Measurements from ENCODE around the gene TGFBR2. TPM values are rescaled to one million over a fixed set of nuclear protein-coding genes. Genes with fewer than 3 reads are reported as not detected.

TGFBR2 gene
- total RNA-seq, 1 donor from 2014 or later = 329 TPM

DNA sequence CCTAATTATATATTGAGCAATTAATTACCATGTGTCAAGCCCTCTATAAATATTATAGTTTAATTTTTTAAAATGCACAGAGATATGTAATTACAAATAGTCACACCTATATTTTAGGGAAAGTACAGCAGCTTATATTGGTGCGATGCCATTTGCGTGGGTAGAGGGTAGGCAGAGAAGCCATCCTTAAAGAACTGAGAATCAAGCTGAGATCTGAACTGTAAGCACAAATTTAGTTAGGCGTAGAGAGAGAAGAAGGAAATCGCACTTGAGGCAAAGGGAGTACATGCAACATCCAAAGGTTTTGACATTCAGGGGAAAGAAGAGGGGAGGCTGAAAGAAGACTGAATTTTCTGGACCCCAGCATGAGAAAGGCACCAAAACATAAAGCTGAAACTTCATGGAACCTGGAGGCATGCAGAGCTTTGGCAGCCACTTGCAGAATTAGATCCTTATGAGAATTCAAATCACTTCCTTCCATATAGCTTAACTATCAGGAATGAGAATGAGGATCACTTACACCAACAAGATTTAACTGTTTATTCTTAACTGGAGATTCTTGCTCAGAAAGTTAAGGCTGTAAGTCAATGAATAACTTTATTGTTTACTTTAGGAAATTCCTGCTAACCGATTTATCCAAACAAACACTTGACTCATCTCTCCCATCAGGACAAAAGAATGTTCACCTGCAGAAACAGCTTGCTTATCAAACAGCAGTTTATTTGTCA lies 114.3 kb downstream of the TGFBR2 start:
- no peak overlapping the region for H3K27ac ChIP-seq
- H3K36me3 ChIP-seq = no peaks in the 10 kb centered on the region
- TF ChIP-seq, protein P1, sequence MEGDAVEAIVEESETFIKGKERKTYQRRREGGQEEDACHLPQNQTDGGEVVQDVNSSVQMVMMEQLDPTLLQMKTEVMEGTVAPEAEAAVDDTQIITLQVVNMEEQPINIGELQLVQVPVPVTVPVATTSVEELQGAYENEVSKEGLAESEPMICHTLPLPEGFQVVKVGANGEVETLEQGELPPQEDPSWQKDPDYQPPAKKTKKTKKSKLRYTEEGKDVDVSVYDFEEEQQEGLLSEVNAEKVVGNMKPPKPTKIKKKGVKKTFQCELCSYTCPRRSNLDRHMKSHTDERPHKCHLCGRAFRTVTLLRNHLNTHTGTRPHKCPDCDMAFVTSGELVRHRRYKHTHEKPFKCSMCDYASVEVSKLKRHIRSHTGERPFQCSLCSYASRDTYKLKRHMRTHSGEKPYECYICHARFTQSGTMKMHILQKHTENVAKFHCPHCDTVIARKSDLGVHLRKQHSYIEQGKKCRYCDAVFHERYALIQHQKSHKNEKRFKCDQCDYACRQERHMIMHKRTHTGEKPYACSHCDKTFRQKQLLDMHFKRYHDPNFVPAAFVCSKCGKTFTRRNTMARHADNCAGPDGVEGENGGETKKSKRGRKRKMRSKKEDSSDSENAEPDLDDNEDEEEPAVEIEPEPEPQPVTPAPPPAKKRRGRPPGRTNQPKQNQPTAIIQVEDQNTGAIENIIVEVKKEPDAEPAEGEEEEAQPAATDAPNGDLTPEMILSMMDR (IDR thresholded peaks at IDR 0.05) = no peak
- intact Hi-C loops (cut with DNase I) = no loop called here
- no peaks in the 10 kb centered on the region for H3K27me3 ChIP-seq
- no peak for ATAC-seq
- DNase-seq = no peak
- H3K4me3 ChIP-seq = no peak overlapping the region
- no peaks in the 10 kb centered on the region for H3K9me3 ChIP-seq
- H3K4me1 ChIP-seq = no peaks in the 10 kb centered on the region

DNA sequence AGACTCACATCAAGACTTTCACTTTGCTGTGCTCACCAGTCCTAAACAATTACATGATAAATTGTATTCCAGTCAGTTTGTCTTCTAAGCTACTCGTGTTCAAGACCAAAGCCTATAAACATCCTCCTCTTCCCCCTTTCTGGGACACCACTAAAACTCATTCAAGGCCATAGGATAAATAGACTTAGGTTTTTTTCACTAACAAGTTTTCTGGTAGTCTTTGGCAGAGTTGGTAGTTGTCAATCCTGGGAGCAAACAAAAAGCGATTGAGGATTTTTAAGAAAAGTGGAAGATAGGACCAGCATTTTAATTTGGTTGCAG lies 114.9 kb downstream of the TGFBR2 start:
- intact Hi-C loops (cut with DNase I) = no loop called here
- ATAC-seq (no peak), DNase-seq (no peak)
- H3K36me3 ChIP-seq = no peaks in the 10 kb centered on the region
- H3K4me1 ChIP-seq = no peaks in the 10 kb centered on the region
- no peaks in the 10 kb centered on the region for H3K9me3 ChIP-seq
- no peak overlapping the region for H3K4me3 ChIP-seq
- no peaks in the 10 kb centered on the region for H3K27me3 ChIP-seq
- no peak overlapping the region for H3K27ac ChIP-seq
- TF ChIP-seq, protein P1 (IDR thresholded peaks at IDR 0.05) = no peak

DNA sequence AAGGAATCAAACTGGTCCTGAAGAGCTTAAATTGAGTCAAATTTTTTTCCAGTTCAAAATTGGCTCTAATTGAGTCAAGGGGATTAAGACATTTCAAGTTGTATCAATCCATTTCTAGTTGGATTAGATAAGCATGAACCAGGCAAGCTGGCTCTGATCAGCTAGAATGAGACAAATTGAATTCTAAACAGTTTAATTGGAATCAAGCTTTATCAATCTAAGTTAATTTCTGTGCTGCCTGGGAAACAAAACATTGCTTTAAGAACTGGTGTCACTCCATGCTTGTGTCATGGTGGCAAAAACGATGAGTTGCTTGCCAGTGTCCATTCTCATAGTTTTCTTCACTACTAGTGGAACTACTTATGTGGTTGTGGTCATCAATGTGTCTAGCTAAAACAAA lies 116.8 kb downstream of the TGFBR2 start:
- intact Hi-C loops (cut with DNase I) = no loop called here
- no peaks in the 10 kb centered on the region for H3K36me3 ChIP-seq

DNA sequence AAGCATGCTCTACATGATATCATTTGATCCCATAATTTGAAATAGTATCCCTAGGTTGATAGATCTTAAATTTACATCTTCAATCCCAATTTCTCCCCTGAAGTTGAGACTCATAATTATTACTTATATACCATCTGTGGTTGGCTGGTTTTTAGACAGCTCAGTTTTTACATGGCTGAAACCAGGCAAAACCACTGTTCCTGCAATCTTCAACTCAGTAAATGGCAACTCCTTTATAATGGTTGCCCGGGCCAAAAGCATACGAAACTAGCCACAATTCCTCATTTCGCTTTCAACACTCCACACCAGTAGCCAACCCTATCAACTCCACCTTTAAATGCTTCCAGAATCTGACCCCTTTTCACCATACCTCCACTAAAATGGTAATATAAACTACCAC lies 118.5 kb downstream of the TGFBR2 start:
- intact Hi-C loops (cut with DNase I) = no loop called here
- Histone ChIP-seq H3K4me1 (no peaks in the 10 kb centered on the region), H3K27me3 (no peaks in the 10 kb centered on the region), H3K9me3 (no peaks in the 10 kb centered on the region), H3K36me3 (no peaks in the 10 kb centered on the region), H3K27ac (no peak overlapping the region), H3K4me3 (no peak overlapping the region)
- ATAC-seq (no peak), DNase-seq (no peak)
- TF ChIP-seq, protein P1 (IDR thresholded peaks at IDR 0.05) = no peak

More for the DNA sequence above, 116.8 kb downstream of the TGFBR2 start:
- H3K27me3 ChIP-seq = no peaks in the 10 kb centered on the region
- H3K27ac ChIP-seq = no peak overlapping the region
- H3K9me3 ChIP-seq = no peaks in the 10 kb centered on the region
- ATAC-seq (no peak), DNase-seq (no peak)
- no peaks in the 10 kb centered on the region for H3K4me1 ChIP-seq
- TF ChIP-seq, protein P1 (IDR thresholded peaks at IDR 0.05) = no peak
- no peak overlapping the region for H3K4me3 ChIP-seq

DNA sequence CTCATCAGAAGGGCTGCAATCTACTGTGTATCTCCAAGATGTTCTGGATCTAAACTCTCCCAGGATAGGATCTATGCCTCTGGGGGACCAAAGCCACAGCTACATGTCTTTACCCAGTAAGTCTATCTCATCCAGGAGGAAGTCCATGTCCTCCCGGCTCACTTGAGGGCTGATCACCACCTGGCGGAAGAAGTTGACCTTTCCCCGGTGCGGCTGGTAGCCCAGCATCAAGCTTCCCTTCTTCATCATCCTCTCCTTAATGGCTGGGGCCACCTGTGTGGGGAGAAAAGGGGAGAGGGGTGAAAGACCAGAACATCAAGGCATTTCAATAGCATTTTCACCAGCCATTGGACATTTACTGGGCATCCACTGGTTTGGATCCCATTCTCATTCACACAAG lies 121.7 kb downstream of the TGFBR2 start:
- Histone ChIP-seq H3K9me3 (no peaks in the 10 kb centered on the region), H3K36me3 (no peaks in the 10 kb centered on the region), H3K27me3 (no peaks in the 10 kb centered on the region), H3K4me3 (no peak overlapping the region), H3K27ac (no peak overlapping the region), H3K4me1 (no peaks in the 10 kb centered on the region)
- ATAC-seq (no peak), DNase-seq (no peak)
- TF ChIP-seq, protein P1 (IDR thresholded peaks at IDR 0.05) = no peak
- intact Hi-C loops (cut with DNase I) = no loop called here

DNA sequence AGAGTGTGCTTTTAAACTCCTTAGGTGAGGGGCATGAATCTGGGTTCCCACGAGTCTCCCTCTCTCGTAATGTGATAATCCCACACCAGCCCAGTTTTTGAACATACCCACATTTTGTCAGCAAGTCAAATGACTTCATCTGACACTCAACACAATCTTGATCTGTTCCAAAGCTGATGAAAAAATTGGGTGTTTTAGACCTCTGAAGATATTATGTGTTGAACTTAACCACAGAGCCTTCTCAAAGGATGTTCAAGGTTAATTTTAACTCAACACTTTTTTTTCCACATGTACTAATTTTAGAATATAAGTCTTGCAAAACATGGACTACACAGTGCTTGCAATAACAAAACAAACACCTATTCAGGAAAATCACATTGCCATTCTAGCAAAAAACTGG lies 123.1 kb downstream of the TGFBR2 start:
- ATAC-seq = no peak
- TF ChIP-seq, protein P1 (IDR thresholded peaks at IDR 0.05) = no peak
- intact Hi-C loops (cut with DNase I) = no loop called here

More for the DNA sequence above, 123.1 kb downstream of the TGFBR2 start:
- no peak overlapping the region for H3K4me3 ChIP-seq
- H3K27ac ChIP-seq = no peak overlapping the region
- no peak for DNase-seq
- H3K4me1 ChIP-seq = no peaks in the 10 kb centered on the region
- H3K27me3 ChIP-seq = no peaks in the 10 kb centered on the region
- no peaks in the 10 kb centered on the region for H3K36me3 ChIP-seq
- H3K9me3 ChIP-seq = no peaks in the 10 kb centered on the region

Measured in upper lobe of right lung (tissue), 1 donor.